ENCODE measurements around the gene IL1RAPL2. TPM values are rescaled to one million over a fixed set of nuclear protein-coding genes. Genes with fewer than 3 reads are reported as not detected.

Gene IL1RAPL2
- total and polyA plus RNA-seq, 10 of the 15 experiments (the other 5 are each of a cell fraction or from before 2014, with no cell fraction given), result 0.19 TPM; not detected in 9

- TF ChIP-seq REST (IDR thresholded peaks at IDR 0.05; ENCODE audit: low read depth, low read length) (no peak), ZBED1 (IDR thresholded peaks at IDR 0.05; ENCODE audit: borderline replicate concordance) (no peak), YBX1 (IDR thresholded peaks at IDR 0.05) (no peak), HSF1 (IDR thresholded peaks at IDR 0.05; ENCODE audit: low read depth, low read length) (no peak), GATAD2B (conservative IDR thresholded peaks at IDR 0.05; ENCODE audit: low read depth) (no peak), ATF3 (IDR thresholded peaks at IDR 0.05; ENCODE audit: borderline replicate concordance, extremely low read depth, low read depth, low read length) (no peak), TBL1XR1 (IDR thresholded peaks at IDR 0.05; ENCODE audit: low read depth, low read length) (no peak), BRCA1 (IDR thresholded peaks at IDR 0.05; ENCODE audit: low read depth, low read length) (no peak), HDAC6 (IDR thresholded peaks at IDR 0.05; ENCODE audit: unreplicated experiment) (no peak), FOXM1 (IDR thresholded peaks at IDR 0.05; ENCODE audit: low read depth, low read length) (no peak), SRF (IDR thresholded peaks at IDR 0.05; ENCODE audit: low read depth in 2 of 2, low read length in 2 of 2) (no peak), SMAD5 (IDR thresholded peaks at IDR 0.05; ENCODE audit: low read depth) (no peak), SMARCA5 (IDR thresholded peaks at IDR 0.05) (no peak), MEF2A (IDR thresholded peaks at IDR 0.05; ENCODE audit: insufficient read depth, low read depth, low read length) (no peak)
- TF ChIP-seq, protein P1, sequence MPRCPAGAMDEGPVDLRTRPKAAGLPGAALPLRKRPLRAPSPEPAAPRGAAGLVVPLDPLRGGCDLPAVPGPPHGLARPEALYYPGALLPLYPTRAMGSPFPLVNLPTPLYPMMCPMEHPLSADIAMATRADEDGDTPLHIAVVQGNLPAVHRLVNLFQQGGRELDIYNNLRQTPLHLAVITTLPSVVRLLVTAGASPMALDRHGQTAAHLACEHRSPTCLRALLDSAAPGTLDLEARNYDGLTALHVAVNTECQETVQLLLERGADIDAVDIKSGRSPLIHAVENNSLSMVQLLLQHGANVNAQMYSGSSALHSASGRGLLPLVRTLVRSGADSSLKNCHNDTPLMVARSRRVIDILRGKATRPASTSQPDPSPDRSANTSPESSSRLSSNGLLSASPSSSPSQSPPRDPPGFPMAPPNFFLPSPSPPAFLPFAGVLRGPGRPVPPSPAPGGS (IDR thresholded peaks at IDR 0.05; ENCODE audit: borderline replicate concordance, insufficient read depth, low read depth, low read length, poor library complexity, severe bottlenecking), result no peak
Measured at GRCh38 chrX:105323928-105324327, 757.9 kb downstream of the IL1RAPL2 start (continued).
